VCaP (cell line): ENCODE measurements around the gene FOXJ2.
"Not testable (repeated sequence)": the region's sequence is repeated elsewhere in the genome, so short reads cannot be mapped to it uniquely, and the experiment has no call there.

Source experiments
- H3K27ac ChIP-seq: fragments of 450-650 bp; 2 replicates; pipeline ENCODE4 v1.5.1; 2017
- TF ChIP-seq, protein P1 (sequence below): fragments of 450-650 bp; conservative IDR thresholded peaks from 2 replicates; pipeline ENCODE4 v1.5.1; 2017; ENCODE audit warnings: mild to moderate bottlenecking, moderate library complexity

Gene FOXJ2

DNA sequence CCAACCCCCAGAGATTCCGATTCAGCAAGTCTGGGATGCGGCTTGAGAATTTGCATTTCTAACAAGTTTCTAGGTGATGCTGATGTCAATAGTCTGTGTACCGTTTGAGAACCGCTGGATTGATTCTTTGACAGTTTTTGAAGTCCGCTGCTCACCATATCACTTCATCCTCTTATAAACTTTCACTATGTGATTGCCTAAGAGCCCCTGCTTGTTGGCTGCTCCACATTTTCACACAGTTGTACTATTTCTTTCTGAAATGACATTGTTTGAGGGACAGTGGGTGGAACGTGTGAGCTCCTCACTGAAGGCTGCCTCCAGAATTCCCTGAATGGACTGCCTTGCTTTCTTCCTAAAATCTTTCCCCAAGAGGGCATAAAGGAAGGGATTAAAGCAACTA, 26.0 kb downstream of the FOXJ2 start:
- no peak overlapping the region for H3K27ac ChIP-seq
- TF ChIP-seq, protein P1, sequence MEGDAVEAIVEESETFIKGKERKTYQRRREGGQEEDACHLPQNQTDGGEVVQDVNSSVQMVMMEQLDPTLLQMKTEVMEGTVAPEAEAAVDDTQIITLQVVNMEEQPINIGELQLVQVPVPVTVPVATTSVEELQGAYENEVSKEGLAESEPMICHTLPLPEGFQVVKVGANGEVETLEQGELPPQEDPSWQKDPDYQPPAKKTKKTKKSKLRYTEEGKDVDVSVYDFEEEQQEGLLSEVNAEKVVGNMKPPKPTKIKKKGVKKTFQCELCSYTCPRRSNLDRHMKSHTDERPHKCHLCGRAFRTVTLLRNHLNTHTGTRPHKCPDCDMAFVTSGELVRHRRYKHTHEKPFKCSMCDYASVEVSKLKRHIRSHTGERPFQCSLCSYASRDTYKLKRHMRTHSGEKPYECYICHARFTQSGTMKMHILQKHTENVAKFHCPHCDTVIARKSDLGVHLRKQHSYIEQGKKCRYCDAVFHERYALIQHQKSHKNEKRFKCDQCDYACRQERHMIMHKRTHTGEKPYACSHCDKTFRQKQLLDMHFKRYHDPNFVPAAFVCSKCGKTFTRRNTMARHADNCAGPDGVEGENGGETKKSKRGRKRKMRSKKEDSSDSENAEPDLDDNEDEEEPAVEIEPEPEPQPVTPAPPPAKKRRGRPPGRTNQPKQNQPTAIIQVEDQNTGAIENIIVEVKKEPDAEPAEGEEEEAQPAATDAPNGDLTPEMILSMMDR, result no peak

DNA sequence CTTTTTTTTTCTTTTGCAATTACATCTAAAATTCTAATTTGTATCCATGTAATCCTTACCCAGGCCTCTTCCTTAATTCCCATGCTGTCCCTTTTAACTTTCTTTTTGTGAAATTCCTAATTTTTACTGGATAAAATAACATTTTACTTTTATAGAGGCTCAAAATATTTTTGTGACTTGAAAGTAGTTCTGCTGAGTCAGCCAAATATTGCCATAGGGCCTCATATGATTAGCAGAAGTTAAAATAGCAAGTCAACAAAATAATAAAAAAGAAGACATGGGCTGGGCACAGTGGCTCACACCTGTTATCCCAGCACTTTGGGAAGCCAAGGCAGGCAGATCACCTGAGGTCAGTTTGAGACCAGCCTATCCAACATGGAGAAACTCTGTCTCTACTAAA, 31.6 kb downstream of the FOXJ2 start:
- TF ChIP-seq, protein P1, result no peak
- no peak overlapping the region for H3K27ac ChIP-seq

DNA sequence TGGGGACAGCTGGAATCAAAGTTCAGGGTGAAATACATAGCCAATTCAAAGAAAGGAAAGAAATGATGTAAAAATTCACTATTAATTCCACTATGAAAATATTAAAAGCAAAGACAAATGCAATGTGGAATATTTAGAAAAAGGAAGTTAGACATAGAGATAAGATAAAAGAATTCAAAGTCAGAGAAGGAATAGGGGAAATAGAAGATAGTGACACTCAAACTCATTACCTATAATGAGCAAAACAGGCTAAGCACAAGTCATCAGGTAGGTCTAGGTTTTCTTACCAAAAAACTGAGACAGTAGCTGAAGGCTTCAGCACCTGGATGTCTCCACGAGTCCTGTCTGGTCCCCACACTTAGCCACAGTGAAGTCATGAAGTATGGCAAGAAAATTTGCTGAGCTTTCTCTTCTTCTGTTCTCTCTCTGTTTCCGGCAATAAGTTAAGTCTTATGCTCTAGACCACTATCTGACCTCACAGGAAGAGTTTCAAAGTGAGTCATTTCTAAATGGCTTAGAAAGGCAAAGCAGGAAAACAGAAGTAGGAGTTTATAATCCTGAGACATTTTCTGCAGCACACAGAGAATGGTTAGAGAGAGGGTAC, 33.6 kb downstream of the FOXJ2 start, which contains the start of gene C3AR1:
TSS of gene C3AR1 (minus strand) at position 369 of the 604 bp plus-strand sequence. CDS start 6,174 bp downstream, outside the sequence.
- H3K27ac ChIP-seq, result no peak within 1 kb of the TSS
- TF ChIP-seq, protein P1, result no peak

DNA sequence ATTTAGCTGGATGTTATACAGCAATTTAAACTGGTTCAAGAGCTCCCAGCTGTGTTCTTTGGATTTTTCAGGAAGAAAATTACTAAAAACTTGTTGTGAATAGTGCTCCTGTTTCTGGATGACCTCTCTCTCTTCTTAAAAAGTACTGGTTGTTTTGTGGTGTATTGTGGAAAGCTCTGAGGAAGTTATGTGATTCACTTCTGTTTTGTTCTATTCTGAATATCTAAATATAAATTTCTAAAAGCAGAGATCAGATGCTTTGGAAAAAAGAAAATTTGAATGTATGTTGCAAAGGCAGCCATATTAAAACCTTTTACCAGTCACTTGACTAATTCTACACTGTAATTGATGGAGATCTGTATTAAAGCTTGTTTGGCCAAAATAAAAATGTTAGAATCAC, 37.1 kb downstream of the FOXJ2 start:
- TF ChIP-seq, protein P1, result no peak
- no peak overlapping the region for H3K27ac ChIP-seq

DNA sequence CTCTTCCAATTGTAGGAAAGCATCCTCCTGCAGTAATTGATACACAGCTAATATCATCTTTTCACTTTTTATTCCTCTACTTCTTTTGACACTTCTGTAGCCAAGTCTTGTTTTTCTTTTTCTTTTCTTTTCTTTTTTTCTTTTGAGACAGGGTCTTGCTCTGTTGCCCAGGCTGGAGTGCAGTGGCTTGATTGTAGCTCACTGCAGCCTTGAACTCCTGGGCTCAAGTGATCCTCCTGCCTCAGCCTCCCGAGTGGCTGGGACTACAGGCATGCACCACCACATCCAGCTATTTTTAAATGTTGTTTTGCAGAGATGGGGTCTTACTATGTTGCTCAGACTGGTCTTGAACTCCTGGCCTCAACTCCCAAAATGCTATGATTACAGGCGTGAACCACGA, 39.3 kb downstream of the FOXJ2 start:
- H3K27ac ChIP-seq, result not testable (repeated sequence)

DNA sequence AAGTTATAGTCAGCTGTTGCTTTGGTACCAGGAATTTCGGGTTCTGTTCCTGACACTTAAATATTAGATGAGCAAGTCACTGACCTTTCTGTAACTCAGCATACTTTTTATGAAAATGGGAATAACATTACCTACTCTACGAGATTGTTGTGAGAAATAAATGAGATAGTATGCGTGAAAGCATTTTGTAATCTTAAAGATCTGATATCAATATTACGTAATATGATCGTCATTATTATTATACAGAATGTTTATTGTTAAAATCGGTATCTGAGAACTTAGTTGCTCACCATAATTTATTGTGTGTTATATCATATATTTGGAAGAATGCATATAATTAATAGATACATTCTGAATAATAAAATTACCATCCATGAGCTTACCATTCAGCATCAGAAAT, 43.4 kb downstream of the FOXJ2 start:
- TF ChIP-seq, protein P1, result no peak
- no peak overlapping the region for H3K27ac ChIP-seq

DNA sequence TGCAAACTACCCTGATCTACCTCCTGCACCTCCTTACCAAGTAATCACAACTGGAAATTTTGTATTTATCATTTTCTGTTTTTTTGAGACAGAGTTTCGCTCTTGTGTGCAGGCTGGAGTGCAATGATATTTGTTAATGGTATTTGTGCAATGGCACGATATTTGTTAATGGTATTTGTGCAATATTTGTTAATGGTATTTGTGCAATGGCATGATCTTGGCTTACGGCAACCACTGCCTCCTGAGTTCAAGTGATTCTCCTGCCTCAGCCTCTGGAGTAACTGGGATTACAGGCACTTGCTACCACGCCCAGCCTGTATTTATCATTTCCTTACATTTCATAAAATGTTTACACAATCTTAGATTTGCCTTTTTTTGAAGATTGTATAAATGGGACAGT, 43.9 kb downstream of the FOXJ2 start:
- no peak overlapping the region for H3K27ac ChIP-seq
- TF ChIP-seq, protein P1, result no peak

DNA sequence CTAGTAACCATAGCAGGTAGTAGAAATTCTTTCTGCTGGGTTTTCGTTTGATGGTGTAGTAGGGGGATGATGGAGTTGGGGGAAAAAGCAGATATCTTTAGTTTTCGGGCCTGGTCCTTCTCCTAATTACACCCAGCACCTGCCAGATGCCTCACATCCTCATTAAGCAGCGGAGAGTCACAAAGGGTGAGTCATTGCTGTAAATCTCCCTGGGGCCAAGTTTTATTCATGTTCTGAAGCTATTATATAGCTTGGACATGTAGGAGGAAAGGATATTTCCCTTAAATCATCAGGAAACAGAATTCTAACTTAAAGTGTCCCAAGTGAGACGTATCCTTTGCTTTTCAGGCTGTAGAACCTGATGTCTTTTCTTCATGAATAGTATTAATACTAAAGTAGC, 44.7 kb downstream of the FOXJ2 start:
- H3K27ac ChIP-seq, result no peak overlapping the region
- TF ChIP-seq, protein P1, result no peak
